SU-DHL-6 (cell line): ENCODE data around the gene ITGB1BP1.

Experiments
- H2AFZ ChIP-seq: fragments of 200-600 bp; sonication (generic); 2 replicates; pipeline ENCODE4 v1.6.1; 2014; ENCODE audit warnings: low read depth, mild to moderate bottlenecking, moderate library complexity, mixed read lengths, antibody characterized with exemption, low read length; ENCODE audit not compliant: severe bottlenecking
- H3F3A ChIP-seq: fragments of 200-600 bp; shearing (Covaris generic); 2 replicates; pipeline ENCODE4 v1.6.0; 2016; ENCODE audit warnings: antibody characterized with exemption, mild to moderate bottlenecking; ENCODE audit not compliant: insufficient read depth
- H3K27ac ChIP-seq: fragments of 200-600 bp; sonication (generic); 2 replicates; pipeline ENCODE4 v1.5.1; 2016; ENCODE audit warnings: low read depth, mild to moderate bottlenecking, low read length, moderate library complexity, mixed read lengths
- H3K27me3 ChIP-seq: fragments of 200-600 bp; sonication (generic), shearing (Covaris generic); 2 replicates; pipeline ENCODE4 v1.6.0; 2014; ENCODE audit warnings: mild to moderate bottlenecking, low read length
- H3K36me3 ChIP-seq: fragments of 200-600 bp; sonication (generic); 2 replicates; pipeline ENCODE4 v1.6.1; 2014; ENCODE audit warnings: mild to moderate bottlenecking, low read length, mixed read lengths
- H3K4me2 ChIP-seq: fragments of 300-600, 200-600 bp; shearing (Covaris generic), sonication (generic); 2 replicates; pipeline ENCODE4 v1.6.0; 2014; ENCODE audit warnings: low read length, low read depth, mild to moderate bottlenecking; ENCODE audit not compliant: poor library complexity, severe bottlenecking
- H3K4me3 ChIP-seq: fragments of 200-600 bp; sonication (generic); 2 replicates; pipeline ENCODE4 v1.5.1; 2014; ENCODE audit warnings: antibody characterized with exemption, low read length, mild to moderate bottlenecking, mixed read lengths; ENCODE audit not compliant: insufficient read depth, poor library complexity, severe bottlenecking
- H3K79me2 ChIP-seq: fragments of 200-600 bp; sonication (generic); 2 replicates; pipeline ENCODE4 v1.6.1; 2014; ENCODE audit warnings: mild to moderate bottlenecking, low read length, moderate library complexity; ENCODE audit not compliant: insufficient read depth
- H3K9ac ChIP-seq: fragments of 200-600 bp; sonication (generic); 2 replicates; pipeline ENCODE4 v1.7.0; 2014; ENCODE audit warnings: mild to moderate bottlenecking, low read length
- H3K9me2 ChIP-seq: fragments of 200-600 bp; sonication (generic); replicated peaks from 2 replicates; pipeline ENCODE4 v1.6.1; 2014; ENCODE audit warnings: low read length; ENCODE audit not compliant: insufficient read depth
- H3K9me3 ChIP-seq: fragments of 200-600 bp; sonication (generic); 2 replicates; pipeline ENCODE4 v1.6.1; 2014; ENCODE audit warnings: low read length, mixed read lengths; ENCODE audit not compliant: insufficient read depth
- H4K20me1 ChIP-seq: fragments of 200-600 bp; sonication (generic); 2 replicates; pipeline ENCODE4 v1.6.1; 2014; ENCODE audit warnings: low read depth, mild to moderate bottlenecking, antibody characterized with exemption, low read length, moderate library complexity, mixed read lengths
- CTCF ChIP-seq: fragments of 200-600 bp; sonication (generic); IDR thresholded peaks from one replicate; pipeline ENCODE4 v1.5.1; 2017; ENCODE audit warnings: antibody characterized with exemption, mild to moderate bottlenecking, low read length, moderate library complexity; ENCODE audit not compliant: insufficient read depth, poor library complexity, severe bottlenecking
- EZH2phosphoT487 ChIP-seq: fragments of 200-600 bp; sonication (generic), shearing (Covaris generic); conservative IDR thresholded peaks from 2 replicates; pipeline ENCODE4 v1.6.1; 2018; ENCODE audit warnings: mild to moderate bottlenecking, antibody characterized with exemption, low read length, moderate library complexity, mixed read lengths

Gene ITGB1BP1

GRCh38 chr2:9382604-9383235 lies 40.6 kb downstream of the ITGB1BP1 start:
- Histone ChIP-seq H3K4me3 (no peak overlapping the region), H3K9me2 (no peaks in the 10 kb centered on the region), H4K20me1 (no peaks in the 10 kb centered on the region), H3K27me3 (no peaks in the 10 kb centered on the region), H3F3A (no peaks in the 10 kb centered on the region), H3K9me3 (no peaks in the 10 kb centered on the region), H3K9ac (no peak overlapping the region), H2AFZ (no peak overlapping the region), H3K36me3 (no peaks in the 10 kb centered on the region), H3K4me2 (no peak overlapping the region), H3K79me2 (no peaks in the 10 kb centered on the region), H3K27ac (no peak overlapping the region)
- TF ChIP-seq CTCF (no peak), EZH2phosphoT487 (no peak)

GRCh38 chr2:9380702-9381628 lies 42.4 kb downstream of the ITGB1BP1 start:
- H4K20me1 ChIP-seq = no peaks in the 10 kb centered on the region
- no peak overlapping the region for H3K4me2 ChIP-seq
- H2AFZ ChIP-seq = no peak overlapping the region
- H3K79me2 ChIP-seq = no peaks in the 10 kb centered on the region
- no peaks in the 10 kb centered on the region for H3K9me2 ChIP-seq
- H3K27me3 ChIP-seq = no peaks in the 10 kb centered on the region
- no peaks in the 10 kb centered on the region for H3K36me3 ChIP-seq
- no peak overlapping the region for H3K4me3 ChIP-seq
- H3K9me3 ChIP-seq = no peaks in the 10 kb centered on the region
- TF ChIP-seq EZH2phosphoT487 (no peak), CTCF (no peak)
- no peak overlapping the region for H3K9ac ChIP-seq
- H3F3A ChIP-seq = no peaks in the 10 kb centered on the region
- no peak overlapping the region for H3K27ac ChIP-seq

- Histone ChIP-seq H3F3A (no peaks in the 10 kb centered on the region), H3K36me3 (no peaks in the 10 kb centered on the region), H3K4me3 (no peak overlapping the region), H2AFZ (no peak overlapping the region), H3K27me3 (no peaks in the 10 kb centered on the region), H3K27ac (no peak overlapping the region), H3K9me2 (no peaks in the 10 kb centered on the region), H4K20me1 (no peaks in the 10 kb centered on the region), H3K9me3 (no peaks in the 10 kb centered on the region), H3K4me2 (no peak overlapping the region), H3K9ac (no peak overlapping the region), H3K79me2 (no peaks in the 10 kb centered on the region)
- TF ChIP-seq EZH2phosphoT487 (no peak), CTCF (no peak)
Observed at GRCh38 chr2:9379391-9379755, 44.0 kb downstream of the ITGB1BP1 start.
